ENCODE data around the gene BIK.

Gene BIK

GRCh38 chr22:43163241-43163795 lies 52.8 kb downstream of the BIK start:
- DNase-seq, result no peak

DNA sequence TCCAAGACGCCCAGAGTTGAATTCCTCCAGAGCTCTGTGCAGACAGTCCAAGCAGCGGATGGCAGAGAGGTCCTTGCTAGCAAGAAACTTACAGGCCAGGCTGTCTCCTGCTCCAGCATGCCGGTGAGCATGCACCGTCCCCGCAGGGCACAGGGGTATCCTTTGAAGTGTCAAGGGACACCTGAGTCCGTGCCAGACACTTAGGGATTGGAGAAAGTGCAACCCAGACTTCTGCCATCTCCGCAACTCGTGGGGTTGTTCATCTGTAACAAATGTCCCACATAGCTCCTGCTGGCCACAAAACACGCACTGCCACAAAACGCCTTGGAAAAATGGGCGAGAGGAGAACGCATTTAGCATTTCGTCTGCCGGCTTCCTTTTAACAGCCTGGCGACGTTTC lies 54.1 kb downstream of the BIK start:
- DNase-seq, result no peak

DNA sequence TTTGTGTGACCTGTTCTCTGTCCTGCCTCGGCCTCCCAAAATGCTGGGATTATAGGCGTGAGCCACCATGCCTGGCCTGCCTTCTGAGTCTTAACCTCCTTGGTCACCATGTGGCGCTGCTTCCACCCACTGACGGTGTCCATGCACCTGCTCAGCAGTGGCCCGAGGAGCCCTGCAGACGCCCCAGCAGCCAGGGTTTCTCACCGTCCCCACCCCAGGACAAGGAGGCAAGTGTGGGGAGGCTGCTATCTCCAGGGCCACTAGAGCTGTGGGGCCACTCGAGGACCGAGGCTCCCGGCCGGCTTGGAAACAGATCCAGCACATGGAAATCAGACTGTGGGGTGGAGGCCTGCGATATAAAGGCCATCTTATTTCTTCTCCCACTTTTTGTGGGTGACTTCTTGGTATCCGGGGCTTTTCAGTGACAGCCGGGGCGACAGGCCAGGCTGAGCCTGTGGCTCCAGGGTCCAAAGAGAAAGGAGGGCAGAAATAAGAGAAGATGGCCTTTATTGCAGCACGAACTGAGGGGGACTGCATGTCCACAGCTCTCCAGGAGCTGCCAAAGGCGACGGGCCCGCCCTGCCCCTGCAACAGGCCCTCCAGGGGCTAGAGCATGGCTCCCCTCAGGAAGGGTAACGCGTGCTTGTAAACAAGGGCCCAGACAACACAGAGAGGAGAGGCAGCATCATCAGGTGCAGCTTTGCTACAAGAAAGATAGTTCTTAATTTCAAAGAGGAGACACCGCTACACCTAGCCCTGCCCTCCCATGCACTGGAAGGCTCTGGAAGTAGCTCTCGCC lies 55.8 kb downstream of the BIK start:
- no peak for DNase-seq

DNA sequence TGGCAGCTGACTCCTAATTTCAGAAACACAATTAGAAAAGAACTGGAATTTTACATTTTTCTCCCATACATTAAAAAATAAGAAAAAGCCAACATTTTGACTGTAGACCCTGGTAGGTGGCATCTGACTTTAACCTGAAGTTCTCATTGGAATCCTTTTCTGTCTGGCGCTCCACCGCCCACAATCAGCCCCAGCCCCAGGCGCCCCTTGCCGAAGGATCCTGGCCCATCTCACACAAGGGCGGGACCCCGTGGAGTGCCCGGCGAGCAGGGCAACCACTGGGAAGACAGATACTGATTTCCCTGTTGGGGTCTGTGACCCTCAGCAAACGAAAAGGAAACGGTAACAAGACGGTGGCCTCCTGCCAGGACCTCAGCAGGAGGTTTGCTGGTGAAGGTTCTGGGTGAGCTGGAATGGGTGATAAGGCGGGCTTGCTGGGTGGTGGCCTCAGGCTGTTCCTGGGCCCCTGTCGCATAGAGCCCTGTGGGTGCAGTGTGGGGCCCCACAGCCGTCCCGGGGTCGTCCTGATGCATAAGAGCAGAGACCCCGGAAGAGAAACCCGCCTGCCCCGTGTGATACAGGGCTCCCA lies 56.5 kb downstream of the BIK start:
- DNase-seq, result no peak

DNA sequence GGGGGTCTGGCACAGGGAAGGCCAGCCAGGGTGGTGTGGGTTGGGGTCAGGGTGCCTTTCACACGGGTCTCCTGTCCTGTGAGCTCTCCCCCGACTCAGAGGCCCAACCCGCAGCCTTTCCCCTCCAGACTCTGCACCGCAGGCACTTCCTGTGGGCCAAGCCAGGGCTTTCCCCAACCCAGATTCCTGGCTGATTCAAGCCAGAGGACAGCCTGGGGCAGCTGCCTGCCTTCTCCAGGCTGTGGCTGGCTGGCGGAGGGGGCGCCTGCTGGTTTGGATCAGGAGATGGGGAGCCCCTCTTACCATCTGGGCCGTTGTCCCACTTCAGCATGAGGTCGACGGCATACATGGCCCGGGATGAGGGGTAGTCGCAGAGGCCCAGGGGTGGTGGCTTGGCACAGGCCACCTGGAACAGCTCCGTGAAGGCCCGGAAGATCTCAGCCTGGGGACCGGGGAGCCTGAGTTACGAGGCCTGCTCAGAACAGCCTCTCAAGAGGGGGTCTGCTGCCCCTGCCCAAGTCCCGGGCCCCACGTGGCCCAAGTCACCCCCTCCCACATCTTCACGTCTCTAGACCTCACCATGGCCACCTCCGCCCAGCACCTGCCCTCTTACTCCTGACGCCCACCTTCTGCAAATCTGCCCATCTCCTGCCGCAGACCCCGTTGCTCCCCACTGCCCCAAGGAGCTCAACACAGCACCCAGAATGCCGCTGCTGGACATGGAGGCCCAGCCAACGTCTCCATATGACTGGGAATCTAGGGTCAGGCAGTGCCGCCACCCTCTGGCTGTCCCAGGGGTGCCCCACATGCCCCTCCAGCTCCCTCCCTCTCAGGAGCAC lies 58.1 kb downstream of the BIK start:
- no peak for DNase-seq

GRCh38 chr22:43169310-43170130 lies 59.0 kb downstream of the BIK start:
- DNase-seq, result no peak

- DNase-seq, result no peak
These were observed 59.6 kb downstream of the BIK start for GRCh38 chr22:43170131-43170480.

- DNase-seq, result no peak
These were observed 60.5 kb downstream of the BIK start for GRCh38 chr22:43171019-43171491.

DNA sequence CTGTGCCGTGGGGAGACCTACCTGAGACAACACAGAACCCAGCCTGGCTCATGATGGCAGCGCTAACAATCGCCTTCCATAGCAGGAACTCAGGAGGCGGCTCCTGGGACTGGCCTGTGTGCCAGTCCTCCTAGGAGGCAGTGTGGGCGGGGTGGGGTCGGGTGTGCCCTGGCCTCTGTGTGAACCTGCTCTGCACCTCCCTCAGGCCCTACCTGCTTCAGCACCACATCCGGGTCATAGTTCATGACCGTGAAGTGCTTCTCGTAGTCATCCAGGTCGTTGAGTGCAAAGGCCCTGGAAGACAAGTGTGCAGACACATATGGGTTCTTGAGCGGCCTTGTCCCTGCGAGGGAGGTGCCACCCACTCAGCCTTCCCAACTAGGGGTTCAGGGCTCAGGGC lies 61.1 kb downstream of the BIK start:
- DNase-seq, result no peak

DNA sequence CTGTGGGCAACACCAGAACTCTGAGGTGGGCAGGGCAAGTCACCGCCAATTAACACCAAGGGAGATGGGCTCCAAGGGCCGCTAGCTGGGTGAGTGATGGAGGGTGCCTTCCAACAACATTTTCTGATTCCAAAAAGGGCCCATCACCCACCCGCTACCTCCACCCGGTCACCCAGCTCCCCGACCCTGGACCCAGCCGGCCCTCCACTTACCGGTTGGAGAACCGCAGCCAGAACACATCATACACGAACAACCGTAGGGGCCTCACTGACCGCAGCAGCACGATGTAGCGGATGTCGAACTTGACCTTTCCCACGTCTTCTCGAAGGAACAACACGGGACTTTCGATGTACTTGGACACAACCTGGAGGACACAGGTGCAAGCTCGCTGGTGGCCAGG lies 61.6 kb downstream of the BIK start:
- no peak for DNase-seq

DNA sequence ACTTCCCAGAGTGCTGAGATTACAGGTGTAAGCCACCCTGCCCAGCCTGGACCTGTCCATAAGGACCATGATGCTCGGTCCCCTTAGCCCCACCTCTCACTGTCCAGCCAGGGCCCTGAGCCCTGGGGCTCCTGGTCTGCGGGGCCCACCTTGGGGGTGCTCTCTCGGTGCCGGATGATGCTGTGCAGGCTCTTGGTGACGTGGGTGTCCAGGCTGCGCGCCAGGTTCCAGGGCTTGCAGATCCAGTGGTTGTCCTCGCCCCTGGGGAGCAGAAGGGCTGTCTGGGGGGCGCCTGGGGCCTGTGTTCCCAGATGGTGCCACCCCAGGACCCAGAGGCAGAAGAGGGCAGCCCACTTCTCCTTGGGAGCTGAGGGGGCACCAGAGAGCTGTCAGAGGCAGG lies 63.0 kb downstream of the BIK start:
- no peak for DNase-seq

- no peak for DNase-seq
These were observed 63.6 kb downstream of the BIK start for GRCh38 chr22:43173976-43174720.

DNA sequence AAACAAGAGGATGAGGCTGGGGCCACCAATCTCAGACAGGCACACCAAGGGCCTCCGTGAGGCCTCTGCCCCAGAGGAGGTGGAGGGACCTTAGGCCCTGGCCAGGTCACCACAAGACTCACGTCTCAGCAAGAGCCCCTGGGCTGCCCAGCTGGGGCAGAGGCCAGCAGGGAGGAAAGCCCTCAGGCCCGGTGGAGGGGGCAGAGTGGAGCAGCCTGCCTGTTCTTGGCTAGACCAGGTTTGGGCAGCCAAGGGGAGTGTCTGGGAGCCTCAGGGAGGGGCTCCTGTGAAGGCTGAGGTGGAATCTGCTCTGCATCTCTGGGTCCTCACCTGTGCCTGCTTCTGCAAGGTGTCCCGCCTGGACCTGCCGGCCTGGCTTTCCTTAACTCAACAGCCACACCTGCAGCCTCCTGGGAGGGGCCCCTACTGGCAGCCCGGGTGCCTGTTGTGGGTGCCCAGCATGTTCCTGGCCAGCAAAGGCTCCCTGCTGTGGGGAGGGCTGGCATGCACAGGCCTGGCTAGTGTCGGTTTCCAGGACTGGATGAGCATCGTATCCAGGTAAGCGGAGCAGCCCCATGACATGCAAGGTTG lies 64.5 kb downstream of the BIK start:
- DNase-seq, result no peak

DNA sequence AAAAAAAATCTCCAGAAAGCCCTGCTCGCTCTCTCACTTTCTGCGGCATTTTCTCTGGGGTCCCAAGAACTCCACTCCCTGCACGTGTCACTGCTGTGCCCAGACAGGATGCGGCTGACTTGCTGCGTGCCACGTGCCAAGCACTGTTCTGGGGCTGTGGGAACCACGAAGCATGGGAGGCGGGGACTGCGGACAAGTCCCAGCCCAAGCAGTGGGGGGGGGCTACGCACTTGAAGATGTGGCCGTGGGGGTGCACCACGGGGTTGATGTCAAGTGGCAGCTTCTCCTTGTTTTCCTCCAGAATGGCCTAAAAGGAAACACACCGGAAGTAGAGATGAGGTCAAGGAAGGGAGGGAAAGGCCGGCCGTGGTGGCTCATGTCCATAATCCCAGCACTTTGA lies 65.5 kb downstream of the BIK start:
- DNase-seq, result no peak

GRCh38 chr22:43177479-43177878 lies 66.9 kb downstream of the BIK start:
- DNase-seq, result no peak

Measured in activated CD4-positive, CD25-positive, alpha-beta regulatory T cell (primary cell).